HCT116 (cell line): ENCODE data around the gene METTL15. TPM values are rescaled to one million over a fixed set of nuclear protein-coding genes. Genes with fewer than 3 reads are reported as not detected.

Source experiments
- ATAC-seq: fragments of 200-7000 bp; cut with Tn5 transposase; 2 replicates; pipeline ENCODE4 v1.9.1; 2020; ENCODE audit warnings: mild to moderate bottlenecking, moderate library complexity
- BruUV-seq: library from RNA; stranded (reverse); fragments of 400-500 nt; replicated peaks from 2 replicates; lab custom pipeline; 2021; lab: Mats Ljungman, UMichigan
- CTCF ChIA-PET: fragments of 300-600 bp; sonication (Branson Sonifier 250); formaldehyde crosslinking; loops from one replicate; lab custom pipeline; 2021; ENCODE audit warnings: antibody characterized with exemption; lab: Charles Lee
- POLR2A ChIA-PET: fragments of 300-600, 350-600 bp; sonication (Branson Sonifier 250); formaldehyde crosslinking; loops from one replicate; lab custom pipeline; 2021; ENCODE audit warnings: antibody characterized with exemption; lab: Charles Lee
- RAD21 ChIA-PET, 2 experiments: fragments of 300-600 bp; sonication (Branson Sonifier 250); formaldehyde crosslinking; loops; one replicate each; lab custom pipeline; 2023; ENCODE audit warnings: low total read pairs in 2 of 2; ENCODE audit not compliant: uncharacterized antibody in 2 of 2, unreplicated experiment in 2 of 2, low non-redundant PET in 1 of 2; lab: Charles Lee
- DNase-seq: peaks from one replicate; pipeline ENCODE4 v3.0.0-alpha.2; 2010; ENCODE audit warnings: low read depth, low spot score
- H2AFZ ChIP-seq: fragments of 200-600 bp; shearing (Covaris generic), sonication (generic); 2 replicates; pipeline ENCODE4 v1.6.1; 2017; ENCODE audit warnings: low read depth, mixed run types, mixed read lengths, antibody characterized with exemption, low read length; ENCODE audit not compliant: poor library complexity, severe bottlenecking
- H3K27ac ChIP-seq: 2 replicates; pipeline ENCODE4 v1.5.1; 2012; ENCODE audit warnings: low read depth, low read length
- H3K27me3 ChIP-seq: fragments of 200-600 bp; sonication (generic); 2 replicates; pipeline ENCODE4 v1.6.1; 2016; ENCODE audit warnings: mixed run types, low read length, mixed read lengths; ENCODE audit not compliant: insufficient read depth
- H3K36me3 ChIP-seq, 2 experiments: fragments of 200-500 bp in 1 of 2; fragments of 200-600 bp in 1 of 2; sonication (Bioruptor generic) in 1 of 2; sonication (generic) in 1 of 2; 2 replicates each; pipeline versions ENCODE4 v1.5.1 to v1.6.1; 2014 to 2016; ENCODE audit warnings: low read length in 2 of 2, inconsistent platforms in 1 of 2, mixed read lengths in 1 of 2, mixed run types in 1 of 2; ENCODE audit not compliant: insufficient read depth in 2 of 2, control insufficient read depth in 1 of 2
- H3K4me1 ChIP-seq, 2 experiments: fragments of 200-600 bp in 1 of 2; sonication (generic) in 1 of 2; 2 replicates each; pipeline versions ENCODE4 v1.5.1 to v1.6.1; 2012 to 2017; ENCODE audit warnings: low read length in 2 of 2, inconsistent platforms in 1 of 2, mild to moderate bottlenecking in 1 of 2, mixed read lengths in 1 of 2, mixed run types in 1 of 2, moderate library complexity in 1 of 2; ENCODE audit not compliant: insufficient read depth in 2 of 2, control insufficient read depth in 1 of 2
- H3K4me2 ChIP-seq: fragments of 200-600 bp; sonication (generic); 2 replicates; pipeline ENCODE4 v1.6.1; 2017; ENCODE audit warnings: mixed run types, low read length, mixed read lengths
- H3K4me3 ChIP-seq, 2 experiments: fragments of 200-600 bp in 1 of 2; sonication (generic) in 1 of 2; replicated peaks in 1 of 2; 2 replicates each; pipeline ENCODE4 v1.5.1; 2011 to 2016; ENCODE audit warnings: low read length in 2 of 2, control low read depth in 1 of 2, low read depth in 1 of 2, mild to moderate bottlenecking in 1 of 2, mixed read lengths in 1 of 2, mixed run types in 1 of 2
- H3K79me2 ChIP-seq: fragments of 200-600 bp; sonication (generic); 2 replicates; pipeline ENCODE4 v1.6.1; 2017; ENCODE audit warnings: mild to moderate bottlenecking, mixed run types, low read length, moderate library complexity, mixed read lengths; ENCODE audit not compliant: insufficient read depth
- H3K9ac ChIP-seq: fragments of 200-600 bp; sonication (generic); 2 replicates; pipeline ENCODE4 v1.6.1; 2016; ENCODE audit warnings: low read length, mixed read lengths
- H3K9me2 ChIP-seq: fragments of 200-600 bp; sonication (generic), shearing (Covaris generic); 2 replicates; pipeline ENCODE4 v1.6.1; 2017; ENCODE audit warnings: mixed run types, mild to moderate bottlenecking, moderate library complexity; ENCODE audit not compliant: insufficient read depth
- H3K9me3 ChIP-seq, 2 experiments: fragments of 200-500 bp in 1 of 2; fragments of 200-600 bp in 1 of 2; sonication (Bioruptor generic) in 1 of 2; sonication (generic) in 1 of 2; 2 replicates each; pipeline ENCODE4 v1.6.1; 2014 to 2017; ENCODE audit warnings: low read length in 2 of 2, mixed read lengths in 2 of 2, inconsistent platforms in 1 of 2, low read depth in 1 of 2, mild to moderate bottlenecking in 1 of 2, mixed run types in 1 of 2, moderate library complexity in 1 of 2; ENCODE audit not compliant: control insufficient read depth in 1 of 2, insufficient read depth in 1 of 2
- H4K20me1 ChIP-seq: fragments of 200-600 bp; sonication (generic), shearing (Covaris generic); 2 replicates; pipeline ENCODE4 v1.6.1; 2017; ENCODE audit warnings: mixed run types, mild to moderate bottlenecking, moderate library complexity; ENCODE audit not compliant: insufficient read depth
- EGR1 ChIP-seq: IDR thresholded peaks from 2 replicates; pipeline ENCODE4 v1.6.1; 2012; ENCODE audit warnings: low read depth
- FOSL1 ChIP-seq: IDR thresholded peaks from 2 replicates; pipeline ENCODE4 v1.6.1; 2012; ENCODE audit warnings: low read depth
- SRF ChIP-seq: IDR thresholded peaks from 2 replicates; pipeline ENCODE4 v1.6.1; 2012; ENCODE audit warnings: low read depth
- YY1 ChIP-seq: IDR thresholded peaks from 2 replicates; pipeline ENCODE4 v1.6.1; 2011; ENCODE audit warnings: low read length, low read depth, moderate library complexity, mild to moderate bottlenecking; ENCODE audit not compliant: insufficient replicate concordance; ENCODE audit errors: extremely low read depth
- ZFX ChIP-seq: fragments of 450-650 bp; IDR thresholded peaks from 2 replicates; pipeline ENCODE4 v1.6.1; 2017
- intact Hi-C: fragments of 100-400 bp; cut with micrococcal nuclease; formaldehyde crosslinking; loops from 2 replicates; pipeline ENCODE4 v1.10.0; 2022
- total RNA-seq: library from RNA; stranded (reverse); gene quantifications from one replicate; pipeline ENCODE4 v1.2.1, GENCODE V29; 2021; ENCODE audit not compliant: unreplicated experiment
- TF ChIP-seq, protein P1 (sequence below): IDR thresholded peaks from 2 replicates; pipeline ENCODE4 v1.6.1; 2012; ENCODE audit warnings: low read depth
- TF ChIP-seq, protein P2 (sequence below): IDR thresholded peaks from 2 replicates; pipeline ENCODE4 v1.6.1; 2011; ENCODE audit warnings: mild to moderate bottlenecking, low read length, moderate library complexity; ENCODE audit not compliant: insufficient replicate concordance; ENCODE audit errors: extremely low read depth

METTL15 gene
- total RNA-seq, 1 experiment from 2014 or later, result 25.3 TPM

DNA sequence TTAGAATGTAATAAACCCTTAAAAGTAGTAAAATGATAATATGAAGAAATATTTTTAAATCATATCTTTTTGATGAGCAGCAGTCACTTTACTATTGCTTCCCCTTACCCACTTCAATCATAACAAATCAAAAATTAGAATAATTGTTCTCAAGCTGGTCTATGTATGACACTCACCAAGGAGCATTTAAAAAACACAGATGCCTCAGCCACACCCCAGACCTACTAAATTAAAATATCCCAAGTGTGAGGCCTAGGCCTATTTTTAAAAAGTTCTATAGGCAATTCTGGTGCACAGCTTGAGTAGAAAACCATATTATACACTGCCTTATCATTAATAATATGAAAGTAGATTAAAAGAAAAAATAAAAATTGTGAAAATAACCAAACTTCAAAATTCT is 15.4 kb upstream of the METTL15 start:
- intact Hi-C loops, result no loop called here
- RAD21 ChIA-PET, result no interaction called here
- no peak overlapping the region for H3K4me2 ChIP-seq
- no peaks in the 10 kb centered on the region for H3K4me1 ChIP-seq
- H3K9ac ChIP-seq, result no peak overlapping the region
- H3K9me2 ChIP-seq, result no peaks in the 10 kb centered on the region
- POLR2A ChIA-PET, result no interaction called here
- H3K27me3 ChIP-seq, result no peaks in the 10 kb centered on the region
- no peak overlapping the region for H2AFZ ChIP-seq
- no peaks in the 10 kb centered on the region for H4K20me1 ChIP-seq
- H3K36me3 ChIP-seq, result peaks cover 46 to 48% of the 10 kb centered on the region in 2 experiments
- H3K27ac ChIP-seq, result no peak overlapping the region
- no peaks in the 10 kb centered on the region for H3K9me3 ChIP-seq
- no TSS peak for BruUV-seq
- DNase-seq (no peak), ATAC-seq (no peak)
- CTCF ChIA-PET, result no interaction called here
- no peak overlapping the region for H3K4me3 ChIP-seq
- TF ChIP-seq SRF (no peak), FOSL1 (no peak), EGR1 (no peak), ZFX (no peak), YY1 (no peak)
- TF ChIP-seq, protein P1, sequence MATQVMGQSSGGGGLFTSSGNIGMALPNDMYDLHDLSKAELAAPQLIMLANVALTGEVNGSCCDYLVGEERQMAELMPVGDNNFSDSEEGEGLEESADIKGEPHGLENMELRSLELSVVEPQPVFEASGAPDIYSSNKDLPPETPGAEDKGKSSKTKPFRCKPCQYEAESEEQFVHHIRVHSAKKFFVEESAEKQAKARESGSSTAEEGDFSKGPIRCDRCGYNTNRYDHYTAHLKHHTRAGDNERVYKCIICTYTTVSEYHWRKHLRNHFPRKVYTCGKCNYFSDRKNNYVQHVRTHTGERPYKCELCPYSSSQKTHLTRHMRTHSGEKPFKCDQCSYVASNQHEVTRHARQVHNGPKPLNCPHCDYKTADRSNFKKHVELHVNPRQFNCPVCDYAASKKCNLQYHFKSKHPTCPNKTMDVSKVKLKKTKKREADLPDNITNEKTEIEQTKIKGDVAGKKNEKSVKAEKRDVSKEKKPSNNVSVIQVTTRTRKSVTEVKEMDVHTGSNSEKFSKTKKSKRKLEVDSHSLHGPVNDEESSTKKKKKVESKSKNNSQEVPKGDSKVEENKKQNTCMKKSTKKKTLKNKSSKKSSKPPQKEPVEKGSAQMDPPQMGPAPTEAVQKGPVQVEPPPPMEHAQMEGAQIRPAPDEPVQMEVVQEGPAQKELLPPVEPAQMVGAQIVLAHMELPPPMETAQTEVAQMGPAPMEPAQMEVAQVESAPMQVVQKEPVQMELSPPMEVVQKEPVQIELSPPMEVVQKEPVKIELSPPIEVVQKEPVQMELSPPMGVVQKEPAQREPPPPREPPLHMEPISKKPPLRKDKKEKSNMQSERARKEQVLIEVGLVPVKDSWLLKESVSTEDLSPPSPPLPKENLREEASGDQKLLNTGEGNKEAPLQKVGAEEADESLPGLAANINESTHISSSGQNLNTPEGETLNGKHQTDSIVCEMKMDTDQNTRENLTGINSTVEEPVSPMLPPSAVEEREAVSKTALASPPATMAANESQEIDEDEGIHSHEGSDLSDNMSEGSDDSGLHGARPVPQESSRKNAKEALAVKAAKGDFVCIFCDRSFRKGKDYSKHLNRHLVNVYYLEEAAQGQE, result no peak
- TF ChIP-seq, protein P2, sequence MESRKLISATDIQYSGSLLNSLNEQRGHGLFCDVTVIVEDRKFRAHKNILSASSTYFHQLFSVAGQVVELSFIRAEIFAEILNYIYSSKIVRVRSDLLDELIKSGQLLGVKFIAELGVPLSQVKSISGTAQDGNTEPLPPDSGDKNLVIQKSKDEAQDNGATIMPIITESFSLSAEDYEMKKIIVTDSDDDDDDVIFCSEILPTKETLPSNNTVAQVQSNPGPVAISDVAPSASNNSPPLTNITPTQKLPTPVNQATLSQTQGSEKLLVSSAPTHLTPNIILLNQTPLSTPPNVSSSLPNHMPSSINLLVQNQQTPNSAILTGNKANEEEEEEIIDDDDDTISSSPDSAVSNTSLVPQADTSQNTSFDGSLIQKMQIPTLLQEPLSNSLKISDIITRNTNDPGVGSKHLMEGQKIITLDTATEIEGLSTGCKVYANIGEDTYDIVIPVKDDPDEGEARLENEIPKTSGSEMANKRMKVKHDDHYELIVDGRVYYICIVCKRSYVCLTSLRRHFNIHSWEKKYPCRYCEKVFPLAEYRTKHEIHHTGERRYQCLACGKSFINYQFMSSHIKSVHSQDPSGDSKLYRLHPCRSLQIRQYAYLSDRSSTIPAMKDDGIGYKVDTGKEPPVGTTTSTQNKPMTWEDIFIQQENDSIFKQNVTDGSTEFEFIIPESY, result no peak
- H3K79me2 ChIP-seq, result peaks cover 86% of the 10 kb centered on the region
